ENCODE measurements around the gene CHST11. TPM values are rescaled to one million over a fixed set of nuclear protein-coding genes. Genes with fewer than 3 reads are reported as not detected.

The CHST11 gene
- total and polyA plus RNA-seq, 7 donors = 0.60 to 22.8 (median 10.0) TPM

GRCh38 chr12:104792570-104792969 lies 335.8 kb downstream of the CHST11 start:
- 82 to 87% methylated on average over 4 of the region's 4 CpGs for WGBS, 2 donors
- peaks cover 0 to 23% (median 11%) of the 10 kb centered on the region in 4 donors for H3K4me1 ChIP-seq
- no peaks in the 10 kb centered on the region for H3K27me3 ChIP-seq
- H3K4me3 ChIP-seq = no peak overlapping the region
- H3K27ac ChIP-seq = peak overlapping the region in 3 of 4 donors; percentile 7 to 52 (median 52)
- no peaks in the 10 kb centered on the region for H3K9me3 ChIP-seq
- peak; percentile 74 for DNase-seq
- H3K36me3 ChIP-seq = no peaks in the 10 kb centered on the region
- TF ChIP-seq CTCF (IDR thresholded peaks at IDR 0.05) (no peak), POLR2AphosphoS5 (IDR thresholded peaks at IDR 0.05) (peak in 3 of 4 donors; percentile 19 to 70 (median 23))
- intact Hi-C loops (cut with DNase I) = loop anchor here (5.0 to 10.0 kb wide), 3 partner anchors 78 to 335 kb away; partner anchors contain the start of gene CHST11

- no peaks in the 10 kb centered on the region for H3K27me3 ChIP-seq
- no peaks in the 10 kb centered on the region for H3K9me3 ChIP-seq
- H3K4me1 ChIP-seq = peaks cover 0 to 23% (median 11%) of the 10 kb centered on the region in 4 donors
- no peaks in the 10 kb centered on the region for H3K36me3 ChIP-seq
- TF ChIP-seq POLR2AphosphoS5 (IDR thresholded peaks at IDR 0.05) (no peak), CTCF (IDR thresholded peaks at IDR 0.05) (no peak), EP300 (IDR thresholded peaks at IDR 0.05) (no peak), POLR2A (IDR thresholded peaks at IDR 0.05) (no peak)
- WGBS, 2 donors = 80 to 81% methylated on average over 3 of the region's 3 CpGs
- intact Hi-C loops (cut with DNase I) = loop anchor here (5.0 to 10.0 kb wide), 3 partner anchors 78 to 336 kb away; partner anchors contain the start of gene CHST11
- DNase-seq = no peak
- peak overlapping the region in 3 of 4 donors; percentile 7 to 52 (median 52) for H3K27ac ChIP-seq
- H3K4me3 ChIP-seq = no peak overlapping the region
Observed at GRCh38 chr12:104793285-104793684, 336.5 kb downstream of the CHST11 start.

GRCh38 chr12:104793968-104794367 lies 337.2 kb downstream of the CHST11 start:
- Histone ChIP-seq H3K4me3 (no peak overlapping the region), H3K27ac (no peak overlapping the region), H3K36me3 (no peaks in the 10 kb centered on the region), H3K27me3 (no peaks in the 10 kb centered on the region), H3K4me1 (peaks cover 0 to 23% (median 11%) of the 10 kb centered on the region in 4 donors), H3K9me3 (no peaks in the 10 kb centered on the region)
- intact Hi-C loops (cut with DNase I) = loop anchor here (5.0 to 10.0 kb wide), 3 partner anchors 79 to 337 kb away; partner anchors contain the start of gene CHST11
- DNase-seq = no peak
- no peak for TF ChIP-seq POLR2A (IDR thresholded peaks at IDR 0.05)
- TF ChIP-seq EP300 (IDR thresholded peaks at IDR 0.05) = no peak
- 93 to 95% methylated on average over 1 of the region's 1 CpG for WGBS, 2 donors

- Histone ChIP-seq H3K9me3 (no peaks in the 10 kb centered on the region), H3K36me3 (no peaks in the 10 kb centered on the region), H3K4me3 (no peak overlapping the region), H3K27ac (no peak overlapping the region), H3K27me3 (no peaks in the 10 kb centered on the region), H3K4me1 (peaks cover 0 to 23% (median 11%) of the 10 kb centered on the region in 4 donors)
- no peak for TF ChIP-seq POLR2AphosphoS5 (IDR thresholded peaks at IDR 0.05)
- TF ChIP-seq CTCF (IDR thresholded peaks at IDR 0.05) = no peak
- TF ChIP-seq POLR2A (IDR thresholded peaks at IDR 0.05) = no peak
- TF ChIP-seq EP300 (IDR thresholded peaks at IDR 0.05) = no peak
- no peak for DNase-seq
- intact Hi-C loops (cut with DNase I) = loop anchor here (10.0 kb wide), 2 partner anchors 82 to 202 kb away; no protein-coding TSS in a partner anchor
Observed at GRCh38 chr12:104796475-104796862, 339.7 kb downstream of the CHST11 start.

GRCh38 chr12:104799458-104799857 lies 342.7 kb downstream of the CHST11 start:
- Histone ChIP-seq H3K4me1 (peaks cover 0 to 7% (median 0%) of the 10 kb centered on the region in 4 donors), H3K27ac (no peak overlapping the region), H3K27me3 (no peaks in the 10 kb centered on the region), H3K4me3 (no peak overlapping the region), H3K9me3 (no peaks in the 10 kb centered on the region), H3K36me3 (no peaks in the 10 kb centered on the region)
- intact Hi-C loops (cut with DNase I) = loop anchor here (10.0 kb wide), 2 partner anchors 85 to 205 kb away; no protein-coding TSS in a partner anchor
- TF ChIP-seq CTCF (IDR thresholded peaks at IDR 0.05) (no peak), POLR2AphosphoS5 (IDR thresholded peaks at IDR 0.05) (no peak), POLR2A (IDR thresholded peaks at IDR 0.05) (no peak), EP300 (IDR thresholded peaks at IDR 0.05) (no peak)
- no peak for DNase-seq
- WGBS, 2 donors = 95 to 99% methylated on average over 1 of the region's 1 CpG

Data from sigmoid colon (tissue), 7 donors.